ENCODE data around the gene IGF2BP3.

The IGF2BP3 gene

GRCh38 chr7:23298885-23299769, 171.2 kb downstream of the IGF2BP3 start, which contains the start of gene MALSU1 (continued):
- no peak for TF ChIP-seq BCL6B (tag by site-specific recombination; IDR thresholded peaks at IDR 0.05)
- TF ChIP-seq KLF8 (tag by site-specific recombination; IDR thresholded peaks at IDR 0.05), result peak; percentile 52
- TF ChIP-seq ZNF639 (tag by site-specific recombination; IDR thresholded peaks at IDR 0.05), result 0 out of 2 replicates have a peak, but pooled peaks have one; percentile 17
- TF ChIP-seq ZNF610 (tag by site-specific recombination; IDR thresholded peaks at IDR 0.05; ENCODE audit: borderline replicate concordance), result 0 out of 2 replicates have a peak, but pooled peaks have one; percentile 27
- no peak for TF ChIP-seq ZNF223 (tag by site-specific recombination; IDR thresholded peaks at IDR 0.05)
- no peak; the same call in none of the 2 replicates for TF ChIP-seq KLF9 (tag by site-specific recombination; IDR thresholded peaks at IDR 0.05; ENCODE audit: low read depth)
- peak; percentile 84 for TF ChIP-seq SP3 (tag by site-specific recombination; IDR thresholded peaks at IDR 0.05)
- peak; percentile 84; the same call in 1 of the 2 replicates for TF ChIP-seq ZNF362 (tag by site-specific recombination; IDR thresholded peaks at IDR 0.05)
- no peak for TF ChIP-seq ZNF658 (tag by site-specific recombination; IDR thresholded peaks at IDR 0.05)

GRCh38 chr7:23298141-23298881, 172.0 kb downstream of the IGF2BP3 start:
- Histone ChIP-seq H3K4me1 (ENCODE audit: control insufficient read depth, insufficient read depth, low read length) (peaks cover 2% of the 10 kb centered on the region; the same call in 1 of the 2 replicates), H3K27ac (ENCODE audit: extremely low read depth, low read depth, low read length) (peak overlapping the region; percentile 60), H3K36me3 (ENCODE audit: control insufficient read depth in 2 of 2, insufficient read depth in 1 of 2, low read length in 2 of 2) (peaks cover 14 to 18% of the 10 kb centered on the region in 2 experiments; a peak in 2 of 3 replicates), H3K4me3 (ENCODE audit: low read depth, low read length) (peak overlapping the region; percentile 6; the same call in 1 of the 2 replicates), H3K9me3 (ENCODE audit: control insufficient read depth, insufficient read depth, low read depth, low read length) (no peaks in the 10 kb centered on the region)
- POLR2A ChIA-PET, result interaction anchor here (0.5 to 3.1 kb wide), 9 partner anchors 10 to 722 kb away, joined by 3 to 15 read pairs (median 5); no protein-coding TSS in a partner anchor
- CTCF ChIA-PET, result interaction anchor here (2.0 kb wide), 1 partner anchor 22 kb away, joined by 9 read pairs; no protein-coding TSS in a partner anchor
- no peak for TF ChIP-seq GFI1B (tag by site-specific recombination; IDR thresholded peaks at IDR 0.05)
- TF ChIP-seq ZNF211 (tag by site-specific recombination; IDR thresholded peaks at IDR 0.05; ENCODE audit: low read depth), result no peak
- no peak for TF ChIP-seq ZNF549 (tag by site-specific recombination; IDR thresholded peaks at IDR 0.05)
- no peak for TF ChIP-seq BCL6B (tag by site-specific recombination; IDR thresholded peaks at IDR 0.05)
- TF ChIP-seq REPIN1 (tag by site-specific recombination; IDR thresholded peaks at IDR 0.05; ENCODE audit: low read depth), result no peak
- TF ChIP-seq TSHZ1 (tag by site-specific recombination; IDR thresholded peaks at IDR 0.05; ENCODE audit: borderline replicate concordance), result no peak
- TF ChIP-seq ZNF473 (tag by site-specific recombination; IDR thresholded peaks at IDR 0.05), result no peak
- no peak for TF ChIP-seq ZNF645 (tag by site-specific recombination; IDR thresholded peaks at IDR 0.05)
- TF ChIP-seq KLF16 (tag by site-specific recombination; IDR thresholded peaks at IDR 0.05), result no peak
- TF ChIP-seq PRDM10 (tag by site-specific recombination; IDR thresholded peaks at IDR 0.05), result no peak

Data from HEK293 (cell line).